Fibroblast of mammary gland (primary cell): ENCODE data around the gene ARMC12.
A peak's percentile ranks its signal among the peaks of the same experiment; 100 is the strongest.

Source experiments
- DNase-seq: peaks from one replicate; pipeline ENCODE4 v3.0.0-alpha.2; 2010; ENCODE audit warnings: low read depth
- H3K4me3 ChIP-seq: 2 replicates; pipeline ENCODE4 v1.5.1; 2011; ENCODE audit warnings: low read depth, mild to moderate bottlenecking, low read length, moderate library complexity; ENCODE audit not compliant: control insufficient read depth
- CTCF ChIP-seq: conservative IDR thresholded peaks from 2 replicates; pipeline ENCODE4 v1.5.1; 2011; ENCODE audit warnings: low read depth, low read length, inconsistent platforms; ENCODE audit not compliant: control insufficient read depth, insufficient read depth

Gene ARMC12

DNA sequence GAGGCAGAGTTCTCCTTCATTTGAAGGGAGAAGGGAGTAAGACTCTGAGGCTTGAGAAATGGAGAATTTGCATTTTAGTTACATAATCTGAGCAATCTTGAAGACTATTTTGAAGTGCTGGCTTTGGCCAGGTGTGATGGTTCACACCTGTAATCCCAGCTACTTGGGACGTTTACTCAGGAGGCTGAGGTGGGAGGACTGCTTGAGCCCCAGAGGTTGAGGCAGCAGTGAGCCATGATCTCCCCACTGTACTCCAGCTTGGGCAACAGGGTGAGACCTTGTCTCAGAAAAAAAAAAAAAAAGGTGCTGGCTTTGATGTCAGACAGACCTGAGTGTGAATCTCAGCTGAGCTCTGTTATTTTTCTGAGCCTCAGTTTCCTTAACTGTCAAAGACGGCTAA, 12.4 kb upstream of the ARMC12 start:
- no peak for TF ChIP-seq CTCF
- no peak for DNase-seq
- no peak overlapping the region for H3K4me3 ChIP-seq

GRCh38 chr6:35725081-35725708, 11.6 kb upstream of the ARMC12 start:
- DNase-seq = no peak
- no peak for TF ChIP-seq CTCF
- H3K4me3 ChIP-seq = no peak overlapping the region

- peak; percentile 72 for DNase-seq
- no peak for TF ChIP-seq CTCF
- H3K4me3 ChIP-seq = no peak overlapping the region
Measured at GRCh38 chr6:35725721-35726438, 11.0 kb upstream of the ARMC12 start.

DNA sequence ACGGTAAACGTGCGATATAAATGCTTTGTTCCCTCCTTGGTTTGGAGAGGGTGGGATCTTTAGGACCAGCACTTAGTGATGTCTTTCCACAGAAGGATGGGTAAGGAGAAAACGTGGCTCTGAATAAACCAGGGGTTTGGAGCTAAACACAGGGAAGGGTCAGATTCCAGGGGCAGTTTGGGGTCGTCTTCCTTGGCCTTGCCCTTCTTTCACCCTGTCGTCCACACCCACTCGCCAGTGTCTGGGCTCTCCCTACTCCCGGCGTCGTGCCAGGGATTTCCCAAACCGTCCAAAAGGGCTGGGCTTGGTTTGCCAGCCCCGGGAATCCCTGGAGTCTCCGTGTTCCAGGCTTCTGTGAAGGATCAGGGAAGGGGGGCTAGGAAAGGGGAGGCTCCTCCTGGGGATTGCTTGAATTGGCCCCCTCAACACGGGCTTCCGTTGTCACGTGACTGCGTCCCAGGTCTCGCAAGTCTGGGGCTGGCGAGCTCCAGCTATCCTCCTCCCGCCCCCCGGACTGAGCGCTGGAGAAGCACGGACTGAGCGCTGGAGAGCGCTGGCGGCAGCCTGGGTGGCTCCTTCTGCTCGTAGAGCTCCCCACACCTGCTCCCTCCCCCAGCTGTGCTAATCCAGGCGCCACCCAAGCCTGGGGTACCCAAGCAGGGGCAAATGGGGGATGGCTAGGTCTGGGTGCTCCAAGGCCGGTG, 9.4 kb upstream of the ARMC12 start:
- DNase-seq = peak; percentile 96
- no peak for TF ChIP-seq CTCF
- H3K4me3 ChIP-seq = peak overlapping the region; percentile 48

GRCh38 chr6:35727935-35728682, 8.7 kb upstream of the ARMC12 start:
- DNase-seq = peak; percentile 97
- TF ChIP-seq CTCF = no peak
- H3K4me3 ChIP-seq = peak overlapping the region; percentile 48

- TF ChIP-seq CTCF = no peak
- no peak for DNase-seq
- no peak overlapping the region for H3K4me3 ChIP-seq
Measured at GRCh38 chr6:35728683-35729678, 7.9 kb upstream of the ARMC12 start.
